GM18507 (cell line): ENCODE data around the gene LAMC3.
"Not testable (repeated sequence)": the region's sequence is repeated elsewhere in the genome, so short reads cannot be mapped to it uniquely, and the experiment has no call there.

Experiments used
- DNase-seq: peaks from one replicate; pipeline ENCODE4 v3.0.0; 2011; ENCODE audit warnings: low read depth; ENCODE audit not compliant: insufficient read length; ENCODE audit errors: extremely low spot score
- FAIRE-seq: peaks from 2 replicates; lab custom pipeline; 2011; peaks lifted over from hg19 to GRCh38; lab: Jason Lieb, UNC

The LAMC3 gene

DNA sequence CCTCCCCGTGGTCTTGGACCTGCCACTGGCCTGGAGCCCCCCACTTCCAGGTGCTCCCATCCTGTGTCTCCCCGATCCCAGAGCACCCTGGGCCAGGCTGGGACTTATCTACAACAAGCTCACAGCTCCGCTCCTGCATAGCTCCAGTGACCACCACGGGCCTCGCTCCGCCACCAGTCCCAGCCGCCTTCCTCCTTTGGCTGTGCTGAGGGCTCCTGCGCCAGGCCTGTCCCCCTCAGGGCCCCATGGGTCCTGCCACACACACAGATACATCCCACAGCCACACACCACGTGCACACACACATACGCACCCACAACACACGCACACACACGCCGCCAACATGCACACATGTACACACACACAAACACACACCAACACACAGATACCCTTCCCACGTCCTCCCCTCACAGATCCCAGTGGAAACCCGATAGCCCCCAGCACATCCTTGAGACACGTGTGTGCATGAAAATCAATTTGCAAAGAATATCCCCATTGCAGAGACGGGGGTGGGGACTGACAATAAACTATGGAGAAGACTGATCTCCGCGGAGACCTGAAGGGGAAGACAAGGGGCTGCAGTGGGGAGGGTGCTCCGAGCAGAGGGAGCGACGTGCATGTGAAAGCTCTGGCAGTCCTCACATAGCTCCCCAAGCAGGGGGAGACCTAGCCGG is 18.5 kb upstream of the LAMC3 start:
- FAIRE-seq (no peak), DNase-seq (no peak)

DNA sequence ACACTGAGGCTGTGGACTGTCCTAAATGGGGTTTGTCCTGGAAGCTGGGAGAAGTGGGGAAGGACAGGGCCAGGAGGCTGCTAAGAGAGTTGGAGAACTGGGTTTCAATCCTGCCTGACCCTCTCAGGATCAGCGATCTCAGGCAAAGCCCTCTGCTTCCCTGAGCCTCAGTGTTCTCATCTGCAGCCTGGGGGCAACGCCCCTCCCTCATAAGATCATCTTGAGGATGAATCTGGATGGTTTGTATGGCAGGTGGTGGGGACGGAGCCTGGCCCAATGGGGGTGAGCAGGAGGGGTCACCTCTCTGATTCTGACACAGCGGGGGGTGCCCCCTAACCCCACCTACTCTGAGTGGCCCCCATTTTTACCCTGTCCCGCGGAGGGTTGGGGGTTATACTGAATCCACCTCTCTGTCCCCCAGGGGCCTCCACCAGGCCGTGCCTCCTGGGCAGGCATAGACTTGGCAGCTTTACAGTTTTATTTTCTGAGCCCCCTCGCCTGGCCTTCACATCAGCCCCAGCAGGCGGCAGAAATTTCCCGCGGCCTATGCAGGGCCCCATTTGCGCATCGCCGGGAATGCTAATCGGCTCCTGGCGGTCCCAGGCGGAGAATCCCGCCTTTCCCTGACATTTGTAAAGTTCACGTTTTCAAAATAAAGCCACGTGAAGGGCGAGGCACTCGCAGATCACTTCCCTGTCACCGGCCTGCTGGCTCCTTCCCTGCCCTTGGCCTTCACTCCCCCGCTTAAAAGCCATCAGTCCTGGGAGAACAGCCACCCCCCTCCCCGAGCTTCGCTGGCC is 17.8 kb upstream of the LAMC3 start:
- FAIRE-seq (no peak), DNase-seq (no peak)

DNA sequence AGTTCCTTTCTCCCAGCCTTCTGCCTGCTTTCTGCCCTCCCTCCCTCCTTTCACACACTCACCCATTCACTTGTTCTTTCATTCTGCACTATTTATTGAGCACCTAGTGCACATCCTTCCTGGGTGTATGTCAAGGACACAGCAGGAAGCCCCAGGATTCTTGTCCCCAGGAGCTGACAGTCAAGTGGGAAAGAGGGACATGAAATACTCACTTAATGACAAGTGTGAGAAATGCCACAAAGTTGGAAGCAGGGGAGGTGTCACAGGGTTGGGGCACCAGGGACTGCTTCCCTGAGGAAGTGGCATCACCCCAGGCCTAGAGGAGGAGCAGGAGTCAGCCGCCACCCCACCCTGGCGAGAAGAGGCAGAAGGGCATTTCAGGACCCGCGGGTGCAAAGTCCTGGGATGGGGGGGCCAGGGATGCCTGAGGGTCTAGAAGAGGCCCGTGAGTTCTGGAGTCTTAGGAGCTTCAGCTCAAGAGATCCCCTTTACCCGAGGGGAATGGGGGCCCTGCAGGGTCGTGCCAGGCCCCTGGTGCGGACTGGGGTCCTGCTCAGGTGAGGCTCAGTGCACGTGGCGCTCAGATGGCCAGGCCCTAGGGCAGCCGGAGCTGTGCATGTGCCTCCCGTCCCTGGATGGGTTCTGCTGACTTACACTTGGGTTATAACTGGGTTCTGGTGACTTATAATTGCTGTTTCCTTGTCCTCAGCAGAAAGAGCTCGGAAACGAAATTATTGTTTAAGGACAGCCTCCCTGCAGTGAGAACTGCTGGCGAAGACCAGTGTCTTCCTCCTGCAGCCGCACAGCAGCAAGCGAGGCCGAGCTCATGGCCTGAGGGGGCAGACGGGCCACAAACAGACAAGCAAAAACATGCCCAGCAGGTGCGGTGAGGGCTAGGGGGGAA is 16.9 kb upstream of the LAMC3 start:
- FAIRE-seq (no peak), DNase-seq (no peak)

DNA sequence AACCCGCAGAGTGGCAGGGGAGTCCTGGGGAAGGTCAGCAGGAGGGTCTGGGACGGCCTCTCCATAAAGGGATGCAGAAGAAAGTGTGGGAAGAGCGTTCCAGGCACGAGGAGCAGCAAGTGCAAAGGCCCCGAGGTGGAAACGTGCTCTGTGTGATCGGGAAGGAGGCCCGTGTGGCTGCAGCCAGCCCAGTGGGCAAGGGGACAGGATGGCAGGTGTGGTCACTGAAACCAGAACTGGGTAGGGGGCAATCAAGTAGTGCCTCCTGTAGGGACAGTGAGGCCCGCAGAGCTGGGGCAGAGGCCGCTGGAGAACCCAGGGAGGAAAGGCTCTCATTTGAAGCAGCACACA is 16.3 kb upstream of the LAMC3 start:
- DNase-seq (no peak), FAIRE-seq (no peak)

DNA sequence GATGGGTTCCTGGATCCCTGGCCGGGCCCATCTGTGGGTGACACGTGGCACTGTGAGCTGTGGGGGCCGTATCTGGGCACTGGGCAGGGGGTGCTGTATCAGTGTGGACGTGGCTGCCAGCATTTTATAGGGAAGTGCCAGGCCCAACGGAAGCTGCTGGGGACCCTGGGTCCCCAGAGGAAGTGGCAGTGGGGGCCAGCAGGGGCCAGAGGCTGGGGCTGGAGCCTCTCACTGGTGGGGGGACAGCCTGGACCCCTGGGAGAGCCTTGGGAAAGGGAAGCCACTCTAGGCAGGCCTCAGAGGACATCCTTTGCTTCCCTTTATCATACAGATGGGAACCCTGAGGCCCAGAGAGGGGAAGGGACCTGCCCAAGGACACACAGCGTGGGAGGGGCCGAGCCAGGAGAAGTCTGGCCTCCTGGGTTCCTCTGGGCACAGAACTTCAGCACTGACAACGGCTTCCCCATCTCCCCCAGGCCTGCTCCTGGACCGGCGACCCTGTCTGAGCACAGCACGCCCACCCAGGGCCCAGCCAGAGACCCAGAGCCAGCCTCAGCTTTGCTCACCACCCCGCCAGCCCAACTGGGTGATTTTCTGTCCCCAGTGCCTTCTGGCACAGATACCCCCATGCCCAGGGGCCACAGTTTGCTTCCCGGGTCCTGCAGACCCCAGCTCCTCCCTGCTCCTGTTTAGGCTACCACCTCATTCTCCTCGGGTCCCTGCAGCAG is 15.5 kb upstream of the LAMC3 start:
- FAIRE-seq: no peak
- no peak for DNase-seq

DNA sequence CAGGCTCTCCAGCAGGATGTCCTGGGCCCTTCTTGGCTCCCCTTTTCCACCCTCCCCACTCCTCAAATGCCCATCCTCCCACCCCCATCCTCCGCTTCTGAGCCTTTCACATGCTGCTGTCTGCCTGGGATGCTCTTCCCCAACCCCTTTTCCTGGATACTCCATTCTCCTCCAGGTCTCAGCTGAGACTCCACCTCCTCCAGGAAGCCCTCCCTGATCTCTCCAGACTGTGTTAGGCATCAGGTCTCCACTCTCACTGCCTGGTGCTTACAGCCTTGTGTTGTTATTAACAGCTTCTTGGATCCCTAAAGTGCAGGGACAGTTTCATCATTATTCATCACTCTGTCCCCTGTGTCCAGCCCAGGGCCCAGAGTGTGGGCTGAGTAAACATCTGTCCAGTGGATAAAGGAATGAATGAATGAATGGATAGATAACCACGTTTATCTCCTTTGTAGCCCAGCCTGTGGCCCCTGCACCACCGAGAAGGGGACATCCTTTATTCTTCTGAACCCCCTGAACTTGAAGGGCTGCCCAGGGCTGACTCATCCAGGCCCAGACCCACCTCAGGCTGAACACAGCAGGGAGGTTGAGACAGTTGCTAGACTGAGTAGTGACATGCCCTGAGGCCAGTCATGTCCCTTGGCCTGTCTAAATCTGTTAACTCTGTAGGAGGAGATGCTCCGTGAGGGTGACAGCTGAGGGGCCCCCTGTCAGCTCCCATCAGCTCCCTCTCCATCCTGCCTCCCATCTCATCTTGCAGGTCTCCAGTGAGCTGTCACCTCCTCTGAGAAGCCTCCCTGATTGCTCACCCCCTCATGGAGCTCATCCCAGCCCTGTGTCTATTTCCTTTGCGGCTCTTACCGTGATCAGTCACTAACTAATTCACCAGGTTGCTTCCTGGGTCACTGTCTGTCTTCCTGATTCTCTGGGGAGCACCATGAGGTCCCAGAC is 14.6 kb upstream of the LAMC3 start:
- FAIRE-seq: no peak
- DNase-seq: no peak

DNA sequence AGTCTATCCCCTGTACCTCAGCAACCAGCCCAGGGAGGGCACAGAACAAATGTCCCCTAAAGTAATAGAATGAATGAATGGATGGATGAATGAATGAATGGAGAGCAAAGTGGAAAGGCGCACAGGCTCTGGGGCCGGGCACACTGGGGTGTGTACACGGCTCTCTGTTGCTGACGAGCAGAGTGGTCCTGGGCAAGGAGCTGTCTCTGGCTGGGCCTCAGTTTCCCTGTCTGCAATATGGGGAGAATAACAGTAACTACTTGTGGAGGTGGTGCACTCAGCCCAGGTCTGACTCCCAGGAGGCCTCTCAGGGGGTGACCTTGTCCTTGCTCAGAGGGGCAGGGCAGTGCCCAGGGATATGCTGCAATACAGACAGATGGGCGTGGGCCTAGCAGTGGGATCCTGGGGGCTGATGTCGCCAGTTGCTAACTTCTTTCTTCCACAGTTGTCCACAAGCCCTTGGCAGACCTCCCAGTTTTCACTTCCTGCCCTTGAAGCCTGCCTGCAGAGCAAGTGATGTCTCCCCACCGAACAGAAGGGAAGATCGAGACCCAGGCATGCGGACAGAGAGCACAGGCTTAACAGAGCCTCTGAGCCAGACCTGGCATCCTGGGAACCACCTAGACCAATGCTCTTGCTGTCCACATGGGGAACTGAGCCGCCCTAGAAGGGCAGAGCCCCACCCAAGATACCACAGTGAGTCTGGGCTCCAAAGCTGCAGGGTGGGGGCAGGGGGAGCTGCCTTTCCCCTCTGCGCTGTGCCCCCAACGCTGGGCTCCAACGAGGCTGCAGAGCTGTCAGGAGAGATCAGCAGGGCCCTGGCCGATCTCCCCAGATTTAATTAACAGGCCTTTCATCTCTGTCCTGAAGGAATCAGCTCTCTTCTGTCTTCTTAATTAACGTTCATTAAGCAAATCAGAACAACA is 13.6 kb upstream of the LAMC3 start:
- FAIRE-seq (no peak), DNase-seq (no peak)

DNA sequence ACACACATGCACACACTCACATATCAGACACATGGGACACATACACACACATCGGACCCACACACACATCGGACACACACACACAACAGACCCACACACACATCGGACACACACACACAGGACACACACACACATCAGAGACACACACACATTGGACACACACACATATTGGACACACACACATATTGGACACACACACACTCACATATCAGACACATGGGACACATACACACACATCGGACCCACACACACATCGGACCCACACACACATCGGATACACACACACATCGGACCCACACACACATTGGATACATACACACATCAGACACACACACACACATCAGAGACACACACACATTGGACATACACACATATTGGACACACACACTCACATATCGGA is 12.8 kb upstream of the LAMC3 start:
- DNase-seq (no peak), FAIRE-seq (no peak)

DNA sequence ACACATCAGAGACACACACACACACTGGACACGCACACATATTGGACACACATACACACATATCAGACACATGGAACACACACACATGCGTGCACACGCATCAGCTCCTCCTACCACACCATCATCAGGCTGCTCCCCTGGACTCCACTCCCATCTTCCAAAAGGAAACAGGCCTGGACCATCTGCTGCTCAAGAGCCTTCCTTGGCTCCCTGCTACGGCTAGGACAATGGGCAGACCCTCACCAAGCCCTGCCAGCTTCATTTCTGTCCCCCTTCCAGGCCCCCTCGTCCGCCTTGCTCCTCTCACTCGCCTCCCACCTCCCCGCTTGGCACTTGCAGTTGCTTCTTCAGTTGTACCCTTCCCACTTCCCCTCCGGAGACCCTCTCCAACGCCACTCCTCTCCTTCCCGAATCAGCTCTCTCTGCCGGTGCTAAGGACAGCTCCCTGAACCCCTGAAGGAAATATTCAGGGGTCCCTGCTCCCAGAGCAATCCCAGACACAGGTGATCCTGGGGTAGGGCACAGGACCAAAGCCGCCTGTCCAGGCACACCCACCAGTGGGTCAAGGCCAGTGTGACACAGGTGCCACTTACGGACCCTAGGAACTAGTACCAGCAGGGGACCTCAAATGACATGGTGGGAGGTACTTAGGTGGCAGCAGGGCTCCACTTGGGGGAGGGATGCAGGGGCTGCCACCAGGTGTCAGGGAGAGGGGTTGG is 12.1 kb upstream of the LAMC3 start:
- FAIRE-seq (no peak), DNase-seq (no peak)

DNA sequence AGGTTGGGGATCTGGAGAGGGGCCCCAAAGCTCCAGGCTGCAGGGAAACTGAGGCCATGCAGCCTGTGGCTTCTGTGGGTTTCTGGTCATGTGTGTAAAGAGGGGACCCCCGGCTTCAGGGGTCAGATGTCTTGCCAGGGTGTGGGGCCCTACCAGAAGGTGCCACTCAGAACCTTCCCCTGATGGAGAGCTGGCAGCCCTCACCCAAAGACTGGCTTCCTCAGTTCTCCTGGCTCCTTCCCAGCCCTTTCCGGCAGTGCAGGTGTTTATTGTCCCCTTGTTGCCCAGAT is 11.6 kb upstream of the LAMC3 start:
- DNase-seq (no peak), FAIRE-seq (no peak)

DNA sequence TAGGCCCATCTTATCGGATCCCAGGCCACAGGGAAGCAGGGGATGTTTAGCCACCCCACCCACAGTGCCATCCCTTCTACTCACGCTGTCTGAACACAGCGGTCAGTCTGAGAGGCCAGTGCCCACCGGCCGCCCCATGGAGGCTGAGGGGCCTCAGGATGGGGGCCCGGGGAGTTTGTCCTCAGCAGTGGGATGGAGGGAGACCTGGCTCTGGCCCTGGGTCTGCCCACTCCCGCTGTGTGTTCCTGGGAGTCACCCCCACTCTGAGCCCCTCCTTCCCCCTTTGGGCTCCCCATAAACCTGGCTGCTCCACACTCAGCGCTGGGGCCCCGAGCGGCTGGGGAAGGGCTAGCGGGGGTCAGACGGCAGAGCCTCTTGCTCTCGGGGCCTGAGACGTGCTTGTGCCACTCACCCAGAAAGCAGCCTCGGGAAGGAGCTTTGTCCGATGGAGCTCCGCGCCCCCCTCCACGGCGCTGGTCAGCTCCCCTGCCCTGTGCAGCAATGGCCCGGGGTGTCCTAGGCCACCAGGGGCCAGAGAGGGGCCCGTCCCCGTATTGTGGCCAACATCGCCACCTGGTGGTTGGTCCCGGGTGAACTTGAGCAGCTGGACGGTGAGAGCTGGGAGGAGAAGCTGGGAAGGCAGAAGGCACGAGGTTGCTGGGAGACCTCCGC is 10.9 kb upstream of the LAMC3 start:
- DNase-seq: peak; percentile 51
- FAIRE-seq: no peak

DNA sequence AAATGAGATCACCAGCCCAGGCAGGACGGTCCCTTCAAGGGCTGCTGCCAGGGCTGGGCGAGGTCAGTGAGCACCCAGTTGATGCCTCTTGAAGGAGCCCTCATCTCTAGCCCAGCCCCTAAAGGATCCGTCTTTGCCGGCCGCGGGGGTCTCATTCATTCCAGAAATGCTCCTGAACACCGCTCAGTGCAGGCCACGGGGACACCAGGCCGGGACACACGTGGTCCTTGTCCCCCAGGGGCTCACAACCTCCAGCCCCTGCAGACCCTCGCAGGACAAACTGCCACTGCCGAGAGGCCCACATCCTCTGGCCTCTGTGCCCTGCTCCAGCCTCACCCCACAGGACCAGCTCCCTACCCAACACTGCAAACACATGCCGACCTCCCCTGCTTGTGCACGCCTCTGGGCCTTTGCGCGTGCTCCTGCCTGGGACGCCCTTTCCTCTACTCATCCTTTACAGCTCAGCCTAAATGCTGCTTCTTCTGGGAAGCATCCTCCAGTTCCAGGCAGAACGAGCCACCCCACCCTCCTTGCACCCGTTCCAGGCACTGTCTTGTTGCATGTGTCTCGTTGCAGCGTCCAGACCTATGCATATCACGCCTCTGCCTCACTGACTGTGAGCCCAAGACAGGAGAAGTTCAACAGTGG is 10.3 kb upstream of the LAMC3 start:
- FAIRE-seq: no peak
- no peak for DNase-seq

DNA sequence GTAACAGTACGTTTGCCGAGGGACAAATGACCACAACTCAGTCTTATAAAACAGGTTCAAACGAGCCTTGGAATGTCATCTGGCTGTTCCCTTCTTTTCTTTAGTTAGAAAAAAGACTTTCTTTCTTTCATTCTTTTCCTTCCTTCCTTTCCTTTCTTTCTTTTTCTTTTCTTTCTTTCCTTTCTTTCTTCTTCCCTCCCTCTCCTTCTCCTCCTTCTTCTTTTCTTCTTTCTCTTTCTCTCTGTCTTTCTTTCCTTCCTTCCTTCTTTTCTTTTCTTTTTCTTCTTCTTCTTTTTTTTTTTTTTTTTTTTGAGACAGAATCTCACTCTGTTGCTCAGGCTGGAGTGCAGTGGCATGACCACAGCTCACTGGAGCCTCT is 9.7 kb upstream of the LAMC3 start:
- no peak for DNase-seq
- FAIRE-seq: no peak

DNA sequence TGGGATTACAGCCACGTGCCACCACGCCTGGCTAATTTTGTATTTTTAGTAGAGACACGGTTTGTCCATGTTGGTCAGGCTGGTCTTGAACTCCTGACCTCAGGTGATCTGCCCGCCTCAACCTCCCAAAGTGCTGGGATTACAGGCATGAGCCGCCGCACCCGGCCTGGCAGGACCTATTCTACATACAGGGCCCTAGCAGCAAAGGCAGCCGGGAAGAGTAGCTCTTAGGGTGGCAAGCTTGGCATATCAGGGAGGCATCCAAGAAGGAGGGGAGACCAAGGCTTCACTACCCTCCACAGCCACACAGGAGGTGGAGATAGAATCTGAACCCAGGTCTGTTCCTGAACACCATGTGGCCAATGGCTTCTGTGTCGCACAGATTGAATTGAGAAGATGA is 8.4 kb upstream of the LAMC3 start:
- not testable (repeated sequence) for FAIRE-seq, DNase-seq

DNA sequence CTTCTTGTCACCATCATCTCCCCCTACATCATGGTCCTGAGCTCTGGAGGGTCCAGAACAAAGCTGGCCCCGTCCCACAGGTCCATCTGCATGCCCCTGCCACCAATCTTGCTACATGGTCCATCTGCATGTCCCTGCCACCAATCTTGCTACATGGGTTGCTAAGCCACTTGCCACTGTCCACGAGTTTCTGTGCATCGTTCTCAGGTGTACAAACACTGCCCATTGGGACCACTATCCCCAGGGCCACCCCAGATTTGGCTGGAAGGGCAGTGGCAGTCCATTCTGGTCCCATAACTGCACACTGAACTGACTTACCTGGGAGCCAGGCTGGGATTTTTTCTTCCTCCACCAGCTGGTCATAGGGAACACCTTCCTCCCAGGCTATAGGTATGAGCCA is 8.0 kb upstream of the LAMC3 start:
- no peak for FAIRE-seq

DNA sequence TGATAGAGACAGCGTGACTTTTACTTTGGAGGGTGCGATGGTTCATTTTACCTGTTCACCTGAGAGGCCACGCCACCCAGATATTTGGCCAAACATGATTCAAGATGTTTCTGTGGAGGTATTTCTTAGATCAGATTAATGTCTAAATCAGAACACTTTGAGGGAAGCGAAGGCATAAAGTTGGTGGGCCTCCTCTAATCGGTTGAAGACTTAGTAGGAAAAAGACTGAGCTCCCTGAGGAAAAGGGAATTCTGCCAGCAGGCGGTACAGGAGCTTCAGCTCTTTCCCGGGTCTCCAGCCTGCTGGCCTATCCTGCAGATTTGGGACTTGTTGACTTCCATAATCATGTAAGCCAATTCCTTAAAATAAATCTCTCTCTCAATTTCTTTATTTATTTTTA is 7.0 kb upstream of the LAMC3 start:
- FAIRE-seq: no peak
- no peak for DNase-seq

More for the DNA sequence above, 8.0 kb upstream of the LAMC3 start:
- DNase-seq: no peak
